DMS114 treated with DMSO at 0.1 percent for 48 hours (cell line): ENCODE data around the gene SUDS3.

ENCODE experiments used
- DNase-seq: peaks from one replicate; lab custom pipeline; 2025; ENCODE audit not compliant: unreplicated experiment; lab: John Stamatoyannopoulos, UW

SUDS3 gene

DNA sequence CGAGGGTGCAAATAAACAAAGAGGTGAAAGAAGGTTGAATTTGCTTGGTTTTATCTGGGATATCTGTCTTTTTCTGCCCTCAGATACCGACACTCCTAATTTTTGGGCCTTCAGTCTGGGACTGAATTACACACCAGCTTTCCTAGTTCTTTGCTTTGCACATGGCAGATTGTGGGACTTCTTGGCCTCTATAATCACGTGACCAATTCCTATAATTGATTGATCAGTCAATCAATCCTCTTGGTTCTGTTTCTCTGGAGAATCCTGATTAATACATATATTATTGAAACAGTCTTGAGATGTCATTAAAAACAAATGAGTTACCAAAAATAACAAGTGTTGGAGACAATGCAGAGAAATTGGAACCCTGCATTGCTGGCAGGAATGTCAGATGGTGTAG, 62.7 kb downstream of the SUDS3 start:
- no peak for DNase-seq

DNA sequence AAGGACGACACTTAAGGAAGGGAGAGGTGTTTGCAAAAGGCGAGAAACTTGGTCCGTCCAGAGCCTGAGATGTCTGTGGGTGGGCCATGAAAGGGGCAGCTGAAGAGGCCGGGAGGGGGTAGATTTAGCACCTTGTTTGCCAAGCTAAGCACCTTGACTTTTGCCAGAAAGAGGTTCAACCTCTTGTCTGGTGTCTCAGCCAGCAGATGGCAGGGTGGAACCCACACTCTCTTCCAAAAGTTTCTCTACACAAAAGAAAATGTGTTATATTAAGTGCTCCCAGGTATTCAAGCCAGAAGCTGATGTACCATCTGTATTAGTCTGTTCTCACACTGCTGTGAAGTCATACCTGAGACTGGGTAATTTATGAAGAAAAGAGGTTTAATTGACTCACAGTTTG, 69.9 kb downstream of the SUDS3 start:
- DNase-seq = no peak

DNA sequence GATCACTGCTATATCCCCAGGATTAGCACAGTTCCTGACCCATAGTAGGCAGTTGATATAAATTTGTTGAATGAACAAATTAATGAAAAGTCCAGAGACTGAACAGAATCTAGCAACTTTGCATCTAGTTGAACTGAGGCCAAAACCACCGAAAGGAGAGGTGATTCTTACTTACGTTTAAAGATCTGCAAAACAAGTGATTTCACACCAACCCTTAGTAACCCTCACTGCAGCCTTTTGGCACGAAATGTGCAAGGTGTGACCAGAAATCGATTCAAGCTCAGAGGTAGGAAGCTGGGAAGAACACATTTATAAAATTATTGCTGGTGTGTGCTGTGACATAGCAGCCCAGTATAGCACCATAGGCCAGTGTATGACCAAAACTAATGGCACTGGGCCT, 70.8 kb downstream of the SUDS3 start:
- DNase-seq = no peak

DNA sequence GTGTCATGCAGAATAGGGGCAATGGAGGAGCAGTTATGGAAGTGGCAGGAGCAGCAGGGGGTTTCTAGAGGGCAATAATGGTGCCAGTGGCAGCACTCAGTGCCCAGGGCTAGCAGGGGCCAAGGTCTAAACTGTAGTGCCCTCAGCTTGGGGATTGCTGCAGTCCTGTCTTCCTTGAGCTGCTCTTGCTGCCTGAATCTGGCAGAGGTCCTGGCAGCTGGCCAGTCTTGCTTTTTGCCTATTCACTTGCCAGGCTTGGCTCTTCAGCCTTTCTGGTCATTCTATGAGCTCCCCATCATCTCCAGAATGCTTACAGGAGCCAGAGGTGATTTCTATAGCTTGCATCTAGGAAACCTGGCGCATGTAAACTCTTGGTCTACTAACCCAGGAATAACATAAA, 72.0 kb downstream of the SUDS3 start:
- DNase-seq = no peak

DNA sequence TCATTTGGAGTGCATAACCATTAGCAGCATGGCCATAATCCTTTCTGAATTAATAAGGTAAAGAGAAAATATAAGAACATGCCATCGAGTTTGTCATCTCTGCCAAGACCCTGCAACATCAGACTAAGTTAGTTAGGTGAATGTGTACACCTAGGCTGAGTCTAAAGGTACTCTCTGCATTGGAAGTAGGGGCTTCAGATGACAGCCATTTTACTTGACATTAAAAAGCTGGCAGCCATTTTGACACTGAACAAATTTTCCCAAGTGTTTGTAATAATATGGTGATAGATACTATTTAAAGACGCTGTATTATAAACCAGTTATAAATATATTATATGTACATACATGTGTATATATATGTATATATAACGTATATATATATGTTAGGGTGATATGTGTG, 79.0 kb downstream of the SUDS3 start:
- no peak for DNase-seq

DNA sequence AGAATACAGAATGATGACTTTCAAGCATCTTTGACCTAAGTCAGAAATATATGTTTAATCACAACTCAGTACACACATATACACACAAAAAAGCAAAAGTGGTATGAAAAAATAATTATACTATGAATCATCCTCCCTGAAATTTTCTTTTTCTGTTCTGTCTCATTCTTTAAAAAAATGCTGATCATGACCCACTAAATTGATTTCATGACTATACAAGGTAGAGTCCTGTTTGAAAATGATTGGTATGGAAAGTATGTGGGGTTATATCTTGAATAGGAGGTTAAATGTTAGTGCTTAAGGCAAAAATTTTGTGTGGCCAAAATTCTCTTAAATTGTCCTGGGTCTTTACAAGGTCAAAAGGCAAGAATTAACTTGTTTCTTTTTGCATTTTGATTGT, 80.4 kb downstream of the SUDS3 start:
- no peak for DNase-seq

DNA sequence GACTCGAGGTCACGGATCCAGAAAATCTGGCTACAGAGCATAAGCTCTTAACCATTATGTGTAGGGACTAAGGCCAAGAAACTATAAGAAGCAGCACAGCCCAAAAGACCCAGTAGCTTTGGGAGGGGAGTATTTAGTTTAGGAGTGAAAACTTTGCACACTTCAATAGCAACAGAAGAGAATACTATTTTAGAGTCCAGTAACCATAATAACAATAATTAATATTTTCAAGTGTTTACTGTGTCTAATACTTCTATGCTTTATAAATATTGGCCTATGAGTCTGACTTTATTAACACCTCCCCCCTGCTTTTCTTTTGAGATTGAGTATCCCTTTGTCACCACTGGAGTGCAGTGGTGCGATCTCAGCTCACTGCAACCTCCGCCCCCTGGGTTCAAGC, 82.8 kb downstream of the SUDS3 start:
- DNase-seq = no peak

DNA sequence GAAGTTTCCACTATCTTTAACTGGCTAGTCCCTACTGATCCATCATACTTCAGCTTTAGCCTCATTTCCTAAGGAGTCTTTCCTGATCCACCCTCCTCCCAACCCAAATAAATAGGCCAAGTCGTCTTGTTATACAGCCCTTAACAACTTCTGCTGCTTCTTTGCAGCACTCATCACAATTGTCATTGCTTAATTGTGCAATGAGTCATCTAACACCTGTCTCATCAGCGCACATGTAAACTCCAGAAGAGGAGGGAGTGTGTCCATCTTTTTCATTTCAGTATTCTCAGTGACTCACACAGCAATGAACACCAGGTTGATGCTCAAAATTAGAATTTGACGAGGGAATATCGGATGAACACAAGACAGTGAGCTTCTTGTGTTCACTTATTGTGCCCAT, 87.3 kb downstream of the SUDS3 start:
- no peak for DNase-seq

DNA sequence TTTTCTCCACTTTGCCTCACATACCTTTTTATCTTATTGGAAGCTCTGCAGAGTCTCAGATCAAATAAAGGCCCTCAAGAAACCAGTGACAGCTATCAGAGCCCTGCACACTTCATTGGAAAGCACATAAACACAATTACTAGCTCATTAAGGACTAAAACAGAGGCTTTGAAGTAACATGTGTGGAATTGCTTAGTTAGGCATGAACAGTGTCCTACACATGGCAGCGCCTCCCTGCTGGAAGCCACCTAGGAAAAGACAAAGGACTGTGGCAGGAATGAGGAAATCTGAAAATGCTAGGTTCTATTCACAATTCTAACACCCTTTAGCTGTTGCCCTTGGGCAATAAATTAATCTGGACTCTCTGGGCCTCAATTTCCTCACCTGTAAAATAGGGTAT, 89.4 kb downstream of the SUDS3 start:
- no peak for DNase-seq
